Endodermal cell (in vitro differentiated cells): ENCODE measurements around the gene FAM200B. TPM values are rescaled to one million over a fixed set of nuclear protein-coding genes. Genes with fewer than 3 reads are reported as not detected.

Source experiments
- DNase-seq: peaks from one replicate; pipeline ENCODE4 v3.0.0-alpha.2; 2017
- H3K27ac ChIP-seq: 2 replicates; pipeline ENCODE4 v1.5.1; 2013; ENCODE audit warnings: mild to moderate bottlenecking, low read depth, low read length, moderate library complexity
- H3K27me3 ChIP-seq: 2 replicates; pipeline ENCODE4 v1.6.1; 2013; ENCODE audit warnings: mild to moderate bottlenecking, low read length, moderate library complexity; ENCODE audit not compliant: insufficient read depth, control insufficient read depth, poor library complexity, severe bottlenecking
- H3K36me3 ChIP-seq: 2 replicates; pipeline ENCODE4 v1.7.0; 2013; ENCODE audit warnings: mild to moderate bottlenecking, low read length, moderate library complexity; ENCODE audit not compliant: control insufficient read depth, insufficient read depth
- H3K4me1 ChIP-seq: one replicate; pipeline ENCODE4 v1.7.0; 2013; ENCODE audit warnings: low read length; ENCODE audit not compliant: control insufficient read depth, insufficient read depth
- H3K4me3 ChIP-seq: 2 replicates; pipeline ENCODE4 v1.5.1; 2013; ENCODE audit warnings: mild to moderate bottlenecking, low read length, moderate library complexity
- H3K9ac ChIP-seq: 2 replicates; pipeline ENCODE4 v1.6.1; 2013; ENCODE audit warnings: mild to moderate bottlenecking, low read length, moderate library complexity; ENCODE audit not compliant: poor library complexity, severe bottlenecking; ENCODE audit errors: extremely low read depth
- H3K9me3 ChIP-seq: 2 replicates; pipeline ENCODE4 v1.6.1; 2013; ENCODE audit warnings: mild to moderate bottlenecking, low read length, moderate library complexity; ENCODE audit not compliant: control insufficient read depth
- H3K27ac Mint-ChIP-seq: 2 replicates; pipeline ENCODE4 v1.8.0; 2020; ENCODE audit warnings: mixed read lengths
- H3K27me3 Mint-ChIP-seq: 2 replicates; pipeline ENCODE4 v1.8.0; 2021; ENCODE audit warnings: mild to moderate bottlenecking, mixed read lengths; ENCODE audit not compliant: insufficient read depth
- H3K36me3 Mint-ChIP-seq: 2 replicates; pipeline ENCODE4 v1.8.0; 2020; ENCODE audit warnings: low read depth, mixed read lengths
- H3K4me1 Mint-ChIP-seq: 2 replicates; pipeline ENCODE4 v1.8.0; 2020; ENCODE audit warnings: mixed read lengths
- H3K4me3 Mint-ChIP-seq: 2 replicates; pipeline ENCODE4 v1.8.0; 2020; ENCODE audit warnings: mild to moderate bottlenecking, moderate library complexity, mixed read lengths
- H3K9me3 Mint-ChIP-seq: 2 replicates; pipeline ENCODE4 v1.8.0; 2020; ENCODE audit warnings: mild to moderate bottlenecking, mixed read lengths
- whole genome bisulfite sequencing, 2 experiments: methylation state at CpG; one replicate each; pipeline versions ENCODE4 v1.1.5 to v1.1.7; 2013; ENCODE audit warnings: missing lambda C conversion rate in 2 of 2, mixed read lengths in 1 of 2; ENCODE audit not compliant: insufficient coverage in 1 of 2, insufficient read length in 1 of 2; 5-methylcytosine and 5-hydroxymethylcytosine counted together
- total RNA-seq, 2 donors: library from RNA; stranded (reverse); fragmentation: NEBNext Ultra II Directional in 1 of 2; extraction: Animal tissue kit (Norgen Biotek cat#: 25700) in 1 of 2; gene quantifications; 2 replicates in 1 of 2; 3 replicates in 1 of 2; pipeline ENCODE4 v1.2.1, GENCODE V29; 2021
- TF ChIP-seq, protein P1 (sequence below): fragments of 200-600 bp; sonication (generic); conservative IDR thresholded peaks from 2 replicates; pipeline ENCODE4 v1.5.0; 2021; ENCODE audit warnings: antibody characterized with exemption, mild to moderate bottlenecking

FAM200B gene
- total RNA-seq, 2 donors from 2014 or later: 18.1 to 27.8 TPM

- no peak overlapping the region for H3K27ac Mint-ChIP-seq
- H3K9ac ChIP-seq: no peak overlapping the region
- H3K4me1 Mint-ChIP-seq: no peaks in the 10 kb centered on the region
- no peak overlapping the region for H3K4me3 ChIP-seq
- no peaks in the 10 kb centered on the region for H3K4me1 ChIP-seq
- H3K9me3 ChIP-seq: no peaks in the 10 kb centered on the region
- peaks cover 22% of the 10 kb centered on the region for H3K36me3 Mint-ChIP-seq
- no peaks in the 10 kb centered on the region for H3K27me3 Mint-ChIP-seq
- H3K27ac ChIP-seq: no peak overlapping the region
- H3K36me3 ChIP-seq: peaks cover 17% of the 10 kb centered on the region
- no peaks in the 10 kb centered on the region for H3K27me3 ChIP-seq
- 96% methylated on average over 2 to 3 of the region's 3 CpGs for WGBS, 2 experiments
- DNase-seq: no peak
- H3K9me3 Mint-ChIP-seq: no peaks in the 10 kb centered on the region
- TF ChIP-seq, protein P1, sequence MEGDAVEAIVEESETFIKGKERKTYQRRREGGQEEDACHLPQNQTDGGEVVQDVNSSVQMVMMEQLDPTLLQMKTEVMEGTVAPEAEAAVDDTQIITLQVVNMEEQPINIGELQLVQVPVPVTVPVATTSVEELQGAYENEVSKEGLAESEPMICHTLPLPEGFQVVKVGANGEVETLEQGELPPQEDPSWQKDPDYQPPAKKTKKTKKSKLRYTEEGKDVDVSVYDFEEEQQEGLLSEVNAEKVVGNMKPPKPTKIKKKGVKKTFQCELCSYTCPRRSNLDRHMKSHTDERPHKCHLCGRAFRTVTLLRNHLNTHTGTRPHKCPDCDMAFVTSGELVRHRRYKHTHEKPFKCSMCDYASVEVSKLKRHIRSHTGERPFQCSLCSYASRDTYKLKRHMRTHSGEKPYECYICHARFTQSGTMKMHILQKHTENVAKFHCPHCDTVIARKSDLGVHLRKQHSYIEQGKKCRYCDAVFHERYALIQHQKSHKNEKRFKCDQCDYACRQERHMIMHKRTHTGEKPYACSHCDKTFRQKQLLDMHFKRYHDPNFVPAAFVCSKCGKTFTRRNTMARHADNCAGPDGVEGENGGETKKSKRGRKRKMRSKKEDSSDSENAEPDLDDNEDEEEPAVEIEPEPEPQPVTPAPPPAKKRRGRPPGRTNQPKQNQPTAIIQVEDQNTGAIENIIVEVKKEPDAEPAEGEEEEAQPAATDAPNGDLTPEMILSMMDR: no peak
- H3K4me3 Mint-ChIP-seq: no peak overlapping the region
Observed at GRCh38 chr4:15665753-15666365, 15.8 kb upstream of the FAM200B start.

GRCh38 chr4:15667006-15667405, 14.6 kb upstream of the FAM200B start:
- 97 to 100% methylated on average over 3 of the region's 4 CpGs for WGBS, 2 experiments
- TF ChIP-seq, protein P1: no peak
- H3K9ac ChIP-seq: no peak overlapping the region
- H3K27me3 ChIP-seq: no peaks in the 10 kb centered on the region
- H3K4me1 ChIP-seq: no peaks in the 10 kb centered on the region
- H3K4me3 ChIP-seq: no peak overlapping the region
- Mint-ChIP-seq H3K4me1 (no peaks in the 10 kb centered on the region), H3K27ac (no peak overlapping the region), H3K27me3 (no peaks in the 10 kb centered on the region), H3K36me3 (peaks cover 26% of the 10 kb centered on the region), H3K9me3 (no peaks in the 10 kb centered on the region), H3K4me3 (no peak overlapping the region)
- peaks cover 26% of the 10 kb centered on the region for H3K36me3 ChIP-seq
- no peaks in the 10 kb centered on the region for H3K9me3 ChIP-seq
- no peak overlapping the region for H3K27ac ChIP-seq
- no peak for DNase-seq

- Histone ChIP-seq H3K9me3 (no peaks in the 10 kb centered on the region), H3K36me3 (peaks cover 32% of the 10 kb centered on the region), H3K27me3 (no peaks in the 10 kb centered on the region), H3K4me1 (no peaks in the 10 kb centered on the region), H3K4me3 (no peak overlapping the region), H3K27ac (no peak overlapping the region), H3K9ac (no peak overlapping the region)
- DNase-seq: no peak
- peaks cover 26% of the 10 kb centered on the region for H3K36me3 Mint-ChIP-seq
- H3K27me3 Mint-ChIP-seq: no peaks in the 10 kb centered on the region
- TF ChIP-seq, protein P1: no peak
- H3K4me1 Mint-ChIP-seq: no peaks in the 10 kb centered on the region
- H3K9me3 Mint-ChIP-seq: no peaks in the 10 kb centered on the region
- no peak overlapping the region for H3K4me3 Mint-ChIP-seq
- no CpG with 5 or more reads among the region's 1 CpG for WGBS, 2 experiments
- no peak overlapping the region for H3K27ac Mint-ChIP-seq
Observed at GRCh38 chr4:15668566-15669435, 12.8 kb upstream of the FAM200B start.
